GM10248 (cell line): ENCODE data around the gene ARMC10.
"Not testable (repeated sequence)": the region's sequence is repeated elsewhere in the genome, so short reads cannot be mapped to it uniquely, and the experiment has no call there.

Experiments used
- CTCF ChIA-PET: fragments of 300-600 bp; sonication (Branson Sonifier 250); formaldehyde crosslinking; extraction: SDS; loops from one replicate; lab custom pipeline; 2021; ENCODE audit warnings: antibody characterized with exemption; lab: Yijun Ruan, JAX
- POLR2A ChIA-PET: fragments of 350-650 bp; sonication (Branson Sonifier 250); formaldehyde crosslinking; extraction: SDS; loops from one replicate; lab custom pipeline; 2020; ENCODE audit warnings: antibody characterized with exemption; lab: Yijun Ruan, JAX
- DNase-seq: peaks from one replicate; pipeline ENCODE4 v3.0.0; 2012; ENCODE audit errors: extremely low spot score
- TF ChIP-seq, protein P1 (sequence below): IDR thresholded peaks from 2 replicates; pipeline ENCODE4 v1.5.1; 2012; ENCODE audit warnings: mild to moderate bottlenecking, low read depth; ENCODE audit errors: extremely low read depth, missing control alignments, control extremely low read depth

Gene ARMC10

DNA sequence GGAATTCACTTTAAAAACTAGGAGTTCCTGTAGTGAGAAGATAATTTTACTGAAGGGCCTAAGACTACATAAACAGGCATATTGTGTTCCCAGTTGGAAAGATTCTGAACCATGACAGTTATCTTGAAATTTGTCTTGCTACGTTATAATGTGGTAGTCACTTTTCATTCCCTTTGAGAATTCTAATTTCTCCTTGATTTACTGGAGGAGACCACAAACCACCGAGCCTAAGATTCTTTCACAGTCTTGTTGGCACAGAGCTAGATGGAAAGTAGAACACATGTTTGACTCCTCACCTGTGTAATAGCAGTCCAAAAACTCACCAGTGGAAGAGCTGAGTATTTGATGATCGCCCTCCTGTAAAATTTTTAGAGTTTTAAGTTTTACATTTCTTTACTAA, 4.9 kb downstream of the ARMC10 start:
- TF ChIP-seq, protein P1, sequence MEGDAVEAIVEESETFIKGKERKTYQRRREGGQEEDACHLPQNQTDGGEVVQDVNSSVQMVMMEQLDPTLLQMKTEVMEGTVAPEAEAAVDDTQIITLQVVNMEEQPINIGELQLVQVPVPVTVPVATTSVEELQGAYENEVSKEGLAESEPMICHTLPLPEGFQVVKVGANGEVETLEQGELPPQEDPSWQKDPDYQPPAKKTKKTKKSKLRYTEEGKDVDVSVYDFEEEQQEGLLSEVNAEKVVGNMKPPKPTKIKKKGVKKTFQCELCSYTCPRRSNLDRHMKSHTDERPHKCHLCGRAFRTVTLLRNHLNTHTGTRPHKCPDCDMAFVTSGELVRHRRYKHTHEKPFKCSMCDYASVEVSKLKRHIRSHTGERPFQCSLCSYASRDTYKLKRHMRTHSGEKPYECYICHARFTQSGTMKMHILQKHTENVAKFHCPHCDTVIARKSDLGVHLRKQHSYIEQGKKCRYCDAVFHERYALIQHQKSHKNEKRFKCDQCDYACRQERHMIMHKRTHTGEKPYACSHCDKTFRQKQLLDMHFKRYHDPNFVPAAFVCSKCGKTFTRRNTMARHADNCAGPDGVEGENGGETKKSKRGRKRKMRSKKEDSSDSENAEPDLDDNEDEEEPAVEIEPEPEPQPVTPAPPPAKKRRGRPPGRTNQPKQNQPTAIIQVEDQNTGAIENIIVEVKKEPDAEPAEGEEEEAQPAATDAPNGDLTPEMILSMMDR, result no peak
- ChIA-PET CTCF (interaction anchor here (1.1 to 3.4 kb wide), 4 partner anchors 10 to 18 kb away, joined by 4 to 16 read pairs (median 6); no protein-coding TSS in a partner anchor), POLR2A (no interaction called here)
- no peak for DNase-seq

DNA sequence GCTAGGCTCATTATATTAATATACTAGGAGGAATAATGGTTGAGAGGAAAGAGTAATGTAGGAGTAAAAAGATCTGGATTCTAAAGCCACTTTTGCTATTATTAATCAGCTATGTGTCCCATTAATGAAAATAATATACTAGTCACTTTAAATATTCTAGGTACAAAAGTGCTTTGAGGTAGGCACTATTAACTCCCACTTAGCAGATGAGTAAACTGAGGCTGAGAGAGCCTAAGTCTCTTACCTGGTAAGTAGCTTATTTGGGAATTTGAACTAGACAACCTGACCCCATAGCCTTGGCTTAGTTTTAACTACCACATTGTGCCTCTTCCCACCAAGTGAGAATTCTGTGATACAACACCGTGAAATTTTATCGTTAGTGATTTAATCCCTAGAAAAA, 6.0 kb downstream of the ARMC10 start:
- CTCF ChIA-PET, result interaction anchor here (1.2 to 3.4 kb wide), 4 partner anchors 10 to 19 kb away, joined by 3 to 16 read pairs (median 12); no protein-coding TSS in a partner anchor
- no peak for DNase-seq
- POLR2A ChIA-PET, result no interaction called here
- TF ChIP-seq, protein P1, result no peak

DNA sequence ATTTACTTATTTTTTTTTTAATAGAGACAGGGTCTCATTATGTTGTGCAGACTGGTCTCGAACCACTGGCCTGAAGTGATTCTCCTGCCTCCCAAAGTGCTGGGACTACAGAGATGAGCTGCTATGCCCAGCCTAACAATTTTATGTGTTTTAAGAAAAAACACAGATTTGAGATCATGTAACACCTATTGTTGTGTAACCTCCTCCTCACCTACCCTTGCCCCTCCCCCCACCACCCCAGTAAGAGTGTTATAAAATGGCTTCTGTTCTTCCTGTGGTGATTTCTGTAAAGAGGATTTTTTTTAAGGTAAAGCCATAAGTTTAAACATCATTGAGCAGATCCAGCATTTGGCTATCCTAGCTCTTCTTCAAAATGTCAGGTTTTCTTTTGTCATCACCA, 7.6 kb downstream of the ARMC10 start:
- DNase-seq, result no peak
- CTCF ChIA-PET, result interaction anchor here (0.6 to 3.6 kb wide), 3 partner anchors 9 to 20 kb away, joined by 3 to 15 read pairs (median 9); no protein-coding TSS in a partner anchor
- TF ChIP-seq, protein P1, result no peak
- POLR2A ChIA-PET, result no interaction called here

DNA sequence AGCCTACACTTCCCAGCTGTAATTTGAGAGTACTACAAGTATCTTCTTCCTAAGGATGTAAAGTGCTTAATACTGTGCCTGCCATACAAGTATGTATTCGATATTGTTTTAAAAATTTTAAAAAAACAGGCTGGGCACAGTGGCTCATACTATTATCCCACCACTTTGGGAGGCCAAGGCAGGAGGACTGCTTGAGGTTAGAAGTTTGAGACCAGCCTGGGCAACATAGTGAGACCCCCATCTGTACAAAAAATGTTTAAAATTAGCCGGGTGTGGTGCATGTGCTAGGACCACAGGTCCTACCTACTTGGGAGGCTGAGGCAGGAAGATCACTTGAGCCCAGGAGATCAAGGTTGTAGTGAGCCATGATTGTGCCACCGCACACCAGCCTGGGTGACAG, 8.3 kb downstream of the ARMC10 start:
- CTCF ChIA-PET, result interaction anchor here (3.6 kb wide), 1 partner anchor 13 kb away, joined by 9 read pairs; no protein-coding TSS in a partner anchor
- POLR2A ChIA-PET, result no interaction called here
- TF ChIP-seq, protein P1, result no peak
- DNase-seq, result no peak

DNA sequence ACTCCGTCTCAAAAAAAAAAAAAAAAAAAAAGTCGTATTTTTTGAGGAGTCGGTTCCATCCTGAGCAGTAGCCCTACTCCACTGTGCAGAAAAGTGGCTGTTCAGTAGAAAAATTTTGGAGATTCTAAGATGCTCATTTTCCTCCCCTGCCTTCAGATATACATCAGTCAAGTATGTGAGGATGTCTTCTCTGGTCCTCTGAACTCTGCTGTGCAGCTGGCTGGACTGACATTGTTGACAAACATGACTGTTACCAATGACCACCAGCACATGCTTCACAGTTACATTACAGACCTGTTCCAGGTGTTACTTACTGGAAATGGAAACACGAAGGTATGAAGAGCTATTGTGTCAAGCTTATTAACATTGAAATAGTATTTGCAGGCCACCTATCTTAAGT, 17.4 kb downstream of the ARMC10 start:
- CTCF ChIA-PET, result interaction anchor here (1.0 to 3.4 kb wide), 4 partner anchors 11 to 17 kb away, joined by 4 to 15 read pairs (median 6); partner anchors contain the start of genes ARMC10 and FBXL13
- POLR2A ChIA-PET, result not testable (repeated sequence)

DNA sequence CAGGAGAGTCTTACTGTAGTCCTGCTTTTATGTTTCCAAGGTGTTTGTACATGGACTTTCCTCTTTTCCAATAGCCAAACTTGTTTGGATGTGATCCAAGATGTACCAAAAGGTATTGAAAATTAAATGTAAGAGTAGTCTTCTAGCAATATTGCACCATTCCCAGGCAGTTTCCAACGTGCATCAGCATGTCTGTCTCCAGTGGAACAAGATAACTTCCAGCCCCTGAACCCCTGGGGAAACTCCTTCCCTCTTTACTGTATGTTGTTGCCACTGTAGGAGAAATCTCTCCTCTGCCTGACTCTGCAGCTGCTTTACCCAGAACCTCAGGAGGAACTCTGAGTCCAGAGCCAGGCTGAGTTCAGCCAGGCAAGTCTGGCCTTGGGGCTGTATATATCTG, 18.5 kb downstream of the ARMC10 start:
- TF ChIP-seq, protein P1, result no peak
- no peak for DNase-seq
- POLR2A ChIA-PET, result no interaction called here
- CTCF ChIA-PET, result interaction anchor here (1.0 to 1.1 kb wide), 2 partner anchors 19 to 110 kb away, joined by 3 to 4 read pairs; partner anchors contain the start of genes ARMC10 and FBXL13

More for the DNA sequence above, 17.4 kb downstream of the ARMC10 start:
- not testable (repeated sequence) for DNase-seq

DNA sequence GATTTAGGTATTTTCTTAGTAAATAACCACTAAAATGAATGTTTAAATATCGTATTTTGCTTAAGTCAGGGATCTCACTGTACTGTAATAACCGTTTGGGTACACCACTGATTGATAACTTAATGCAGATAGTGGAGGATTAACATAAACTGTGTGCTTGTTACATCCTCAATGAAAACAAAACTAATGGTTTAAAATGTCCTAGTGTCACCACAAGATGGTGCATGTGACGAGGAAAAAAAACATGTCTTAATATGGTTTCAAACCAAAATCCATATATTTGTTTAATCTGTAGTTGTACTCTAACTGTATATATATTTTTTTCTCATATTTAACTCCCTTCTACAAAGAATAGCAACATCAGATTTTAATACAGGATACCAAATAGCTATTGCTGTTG, 19.2 kb downstream of the ARMC10 start:
- ChIA-PET CTCF (no interaction called here), POLR2A (no interaction called here)
- no peak for DNase-seq
- TF ChIP-seq, protein P1, result no peak

DNA sequence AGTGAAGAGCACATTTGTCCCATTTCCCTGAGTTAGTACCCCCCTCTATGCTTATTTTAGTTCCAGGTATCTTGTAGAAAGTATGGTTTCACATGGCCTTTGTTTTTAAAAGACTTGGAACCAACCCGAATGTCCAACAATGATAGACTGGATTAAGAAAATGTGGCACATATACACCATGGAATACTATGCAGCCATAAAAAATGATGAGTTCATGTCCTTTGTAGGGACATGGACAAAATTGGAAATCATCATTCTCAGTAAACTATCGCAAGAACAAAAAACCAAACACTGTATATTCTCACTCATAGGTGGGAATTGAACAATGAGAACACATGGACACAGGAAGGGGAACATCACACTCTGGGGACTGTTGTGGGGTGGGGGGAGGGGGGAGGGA, 20.6 kb downstream of the ARMC10 start:
- CTCF ChIA-PET, result interaction anchor here (1.2 to 2.3 kb wide), 3 partner anchors 12 to 33 kb away, joined by 3 to 9 read pairs (median 3); no protein-coding TSS in a partner anchor
- POLR2A ChIA-PET, DNase-seq: not testable (repeated sequence)
